Body of pancreas (tissue), 4 donors: ENCODE results near the gene OR8D2.

Experiments
- POLR2A ChIP-seq, 3 donors: fragments of 450-650 bp; IDR thresholded peaks; one replicate each; pipeline ENCODE4 v1.6.1; 2016; ENCODE audit warnings: antibody characterized with exemption in 3 of 3, mild to moderate bottlenecking in 2 of 3
- TF ChIP-seq, protein P1 (sequence below), 7 experiments: fragments of 450-650 bp in 4 of 7; fragments of 200-600 bp in 3 of 7; sonication (generic) in 3 of 7; IDR thresholded peaks; one replicate each; pipeline ENCODE4 v1.5.1; 2016 to 2019; ENCODE audit warnings: antibody characterized with exemption in 7 of 7

DNA sequence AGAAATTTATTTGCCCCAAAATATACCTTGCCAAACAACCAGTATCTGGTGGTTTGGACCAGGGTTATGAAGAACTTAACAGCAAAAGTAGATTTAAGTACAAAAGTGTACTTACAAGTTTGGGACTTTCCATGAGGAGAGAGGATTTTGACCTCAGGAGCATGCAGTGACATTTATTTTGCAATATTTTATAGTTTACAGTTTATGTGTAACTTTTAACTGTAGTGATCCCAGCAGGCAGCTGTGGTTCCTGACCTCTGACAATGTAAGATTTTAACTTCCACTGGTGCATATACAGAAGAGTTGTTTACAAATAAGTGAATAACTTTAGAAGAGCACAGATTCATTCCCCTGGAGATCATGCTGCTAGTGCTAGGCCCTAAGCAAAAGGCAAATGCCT, 12.9 kb downstream of the OR8D2 start:
- TF ChIP-seq, protein P1, sequence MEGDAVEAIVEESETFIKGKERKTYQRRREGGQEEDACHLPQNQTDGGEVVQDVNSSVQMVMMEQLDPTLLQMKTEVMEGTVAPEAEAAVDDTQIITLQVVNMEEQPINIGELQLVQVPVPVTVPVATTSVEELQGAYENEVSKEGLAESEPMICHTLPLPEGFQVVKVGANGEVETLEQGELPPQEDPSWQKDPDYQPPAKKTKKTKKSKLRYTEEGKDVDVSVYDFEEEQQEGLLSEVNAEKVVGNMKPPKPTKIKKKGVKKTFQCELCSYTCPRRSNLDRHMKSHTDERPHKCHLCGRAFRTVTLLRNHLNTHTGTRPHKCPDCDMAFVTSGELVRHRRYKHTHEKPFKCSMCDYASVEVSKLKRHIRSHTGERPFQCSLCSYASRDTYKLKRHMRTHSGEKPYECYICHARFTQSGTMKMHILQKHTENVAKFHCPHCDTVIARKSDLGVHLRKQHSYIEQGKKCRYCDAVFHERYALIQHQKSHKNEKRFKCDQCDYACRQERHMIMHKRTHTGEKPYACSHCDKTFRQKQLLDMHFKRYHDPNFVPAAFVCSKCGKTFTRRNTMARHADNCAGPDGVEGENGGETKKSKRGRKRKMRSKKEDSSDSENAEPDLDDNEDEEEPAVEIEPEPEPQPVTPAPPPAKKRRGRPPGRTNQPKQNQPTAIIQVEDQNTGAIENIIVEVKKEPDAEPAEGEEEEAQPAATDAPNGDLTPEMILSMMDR (IDR thresholded peaks at IDR 0.05), result no peak
- no peak for TF ChIP-seq POLR2A (IDR thresholded peaks at IDR 0.05)
